NCI-H2081 treated with DMSO at 0.1 percent for 48 hours (cell line): ENCODE results near the gene KCNA3.
"Not testable (repeated sequence)": the region's sequence is repeated elsewhere in the genome, so short reads cannot be mapped to it uniquely, and the experiment has no call there.

Experiments used
- DNase-seq: peaks from one replicate; lab custom pipeline; 2025; lab: John Stamatoyannopoulos, UW

The KCNA3 gene

DNA sequence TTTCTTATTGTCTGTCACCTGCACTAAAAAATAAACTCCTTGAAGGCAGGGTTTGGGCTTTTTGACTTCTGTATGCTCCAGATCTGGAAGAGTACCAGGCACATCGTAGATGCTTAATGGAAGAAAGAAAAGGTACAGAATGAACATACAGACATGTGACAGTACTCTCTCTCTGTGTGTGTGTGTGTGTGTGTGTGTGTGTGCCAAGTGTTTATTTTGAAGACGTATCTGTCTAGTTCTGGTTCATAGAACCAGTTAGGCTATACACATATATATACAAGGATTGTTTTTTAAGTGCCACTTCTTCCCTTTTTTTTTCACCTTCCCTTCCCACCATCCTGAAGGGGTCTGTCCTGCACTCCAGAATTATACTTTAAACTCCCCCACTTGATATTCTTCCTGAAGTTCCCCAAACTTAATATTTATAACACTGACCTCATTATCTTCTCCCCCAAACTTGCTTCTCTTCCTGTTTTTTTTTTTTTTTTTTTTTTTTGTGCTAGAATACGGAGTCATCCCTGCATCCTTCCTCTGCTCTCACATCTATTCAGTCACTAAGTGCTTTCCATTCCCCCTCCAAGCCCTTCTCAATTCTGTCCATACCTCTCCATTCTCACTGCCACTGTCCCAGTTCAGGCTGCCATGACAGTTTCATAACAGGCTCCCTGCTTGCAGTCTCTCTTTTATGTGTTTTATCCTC is 5.4 kb upstream of the KCNA3 start:
- DNase-seq: no peak

GRCh38 chr1:110677526-110677925 is 2.8 kb upstream of the KCNA3 start:
- DNase-seq: no peak

DNA sequence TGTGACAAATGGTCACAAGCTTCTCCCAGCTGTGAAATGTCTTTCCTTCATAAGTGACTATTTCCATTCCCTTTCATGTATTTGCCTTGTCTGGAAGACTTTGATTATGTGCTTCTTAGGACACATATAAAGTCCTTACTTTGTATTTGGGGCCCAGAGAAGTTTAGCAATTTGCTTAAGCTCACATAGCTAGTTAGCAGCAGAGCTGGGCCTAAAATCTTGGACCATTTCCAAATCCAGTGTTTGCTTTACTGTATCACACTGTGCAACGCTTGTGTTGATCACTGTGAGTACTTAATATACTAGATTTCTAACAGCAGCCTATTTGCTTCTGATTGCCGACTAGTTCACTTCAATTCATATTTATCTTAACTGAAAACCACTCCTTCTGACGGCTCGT is 2.2 kb upstream of the KCNA3 start:
- peak; percentile 38 for DNase-seq

DNA sequence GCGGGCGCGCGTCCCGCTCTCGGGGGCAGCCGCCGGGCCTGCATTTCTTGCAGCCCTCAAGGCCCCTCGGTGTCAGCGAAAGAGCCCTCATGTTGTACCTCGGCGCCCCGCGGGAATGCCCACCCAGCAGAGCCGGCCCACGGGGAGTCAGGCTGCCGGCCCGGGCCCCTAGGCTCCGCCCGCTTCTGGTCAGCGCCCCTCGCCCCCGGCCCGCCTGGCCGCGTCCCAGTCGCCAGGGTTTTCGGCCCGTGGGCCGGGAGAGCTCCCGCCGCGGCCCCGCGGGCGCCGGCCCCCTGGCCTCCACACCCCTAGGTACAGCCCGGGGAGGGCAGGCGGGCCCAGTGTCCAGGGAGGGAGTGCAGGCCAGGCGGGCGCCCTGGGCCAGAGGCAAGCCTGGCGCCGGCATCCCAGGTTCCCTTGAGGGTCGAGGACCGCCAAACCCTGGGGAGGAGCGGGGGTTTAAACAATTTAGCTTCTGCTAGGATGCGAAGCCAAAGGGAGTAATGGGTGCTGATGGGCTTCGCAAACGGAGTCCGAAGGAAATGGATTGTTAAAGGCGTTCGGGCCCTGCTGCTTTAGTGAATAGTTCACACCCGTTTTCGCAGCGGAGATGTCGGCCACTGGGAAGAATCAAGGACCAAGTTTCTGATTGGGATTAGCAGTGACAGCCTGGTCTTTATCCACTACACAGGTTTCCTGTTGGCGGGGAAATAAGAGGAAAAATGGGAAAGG is 486 bp upstream of the KCNA3 start:
- DNase-seq: no peak

DNA sequence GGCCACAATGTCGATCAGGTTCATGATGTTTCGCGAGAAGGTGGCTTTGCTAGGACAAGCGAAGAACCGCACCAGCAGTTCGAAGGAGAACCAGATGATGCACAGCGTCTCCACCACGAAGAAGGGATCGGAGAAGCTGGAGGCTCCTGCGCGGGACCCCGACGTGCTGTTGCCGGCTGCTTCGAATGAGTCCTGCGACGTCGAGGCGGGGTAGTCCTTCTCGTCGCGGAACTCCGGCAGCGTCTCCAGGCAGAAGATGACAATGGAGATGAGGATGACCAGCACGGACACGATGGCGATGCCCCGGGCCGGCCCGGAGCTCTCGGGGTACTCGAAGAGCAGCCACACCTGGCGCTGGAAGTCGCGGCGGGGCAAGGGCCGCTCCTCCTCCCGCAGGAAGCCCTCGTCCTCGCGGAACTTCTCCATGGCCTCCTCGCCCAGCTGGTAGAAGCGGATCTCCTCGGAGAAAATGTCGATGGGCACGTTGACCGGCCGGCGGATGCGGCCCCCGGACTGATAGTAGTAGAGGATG is 869 bp downstream of the KCNA3 start:
- DNase-seq: no peak

GRCh38 chr1:110673197-110673701 is 1.5 kb downstream of the KCNA3 start:
- DNase-seq: no peak

DNA sequence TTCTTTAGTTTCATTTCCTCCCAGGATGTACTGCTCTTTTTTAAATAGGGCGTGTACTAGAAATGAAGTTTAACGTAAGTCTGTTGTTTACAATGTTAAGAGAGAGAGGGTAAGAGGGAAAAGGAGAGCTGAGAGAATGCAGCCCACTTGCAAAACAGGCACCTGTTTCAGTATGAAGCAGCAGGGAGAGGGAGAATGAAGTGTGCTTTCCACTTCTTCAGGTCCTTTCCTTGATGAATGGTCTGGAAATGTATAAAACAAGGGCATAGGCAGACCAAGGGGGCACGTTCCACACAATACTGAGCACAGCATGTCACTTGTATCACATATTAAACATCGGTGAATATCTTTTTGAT is 2.0 kb downstream of the KCNA3 start:
- no peak for DNase-seq

- no peak for DNase-seq
Observed at GRCh38 chr1:110672001-110672752, 2.6 kb downstream of the KCNA3 start.

- DNase-seq: no peak
Observed at GRCh38 chr1:110671361-110671760, 3.4 kb downstream of the KCNA3 start.

GRCh38 chr1:110668549-110668948 is 6.2 kb downstream of the KCNA3 start:
- DNase-seq: no peak

DNA sequence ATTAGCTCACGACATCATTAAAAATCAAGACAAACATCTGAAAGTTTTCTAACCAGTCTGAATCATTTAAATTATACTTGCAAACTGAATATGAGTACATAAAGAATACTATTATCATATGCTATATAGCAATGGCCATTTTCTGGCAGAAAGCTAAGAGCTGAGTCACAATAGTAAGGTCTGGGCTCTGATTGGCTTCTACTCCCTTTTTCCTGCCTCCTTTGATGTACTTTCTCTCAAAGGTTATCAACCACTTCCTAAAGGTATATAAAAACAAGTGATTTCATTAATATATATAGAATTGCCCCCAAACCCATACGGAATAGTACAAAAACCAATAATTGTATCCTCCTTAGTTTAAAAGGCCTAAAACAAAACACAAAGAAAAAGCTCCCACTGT is 7.0 kb downstream of the KCNA3 start:
- DNase-seq: no peak

DNA sequence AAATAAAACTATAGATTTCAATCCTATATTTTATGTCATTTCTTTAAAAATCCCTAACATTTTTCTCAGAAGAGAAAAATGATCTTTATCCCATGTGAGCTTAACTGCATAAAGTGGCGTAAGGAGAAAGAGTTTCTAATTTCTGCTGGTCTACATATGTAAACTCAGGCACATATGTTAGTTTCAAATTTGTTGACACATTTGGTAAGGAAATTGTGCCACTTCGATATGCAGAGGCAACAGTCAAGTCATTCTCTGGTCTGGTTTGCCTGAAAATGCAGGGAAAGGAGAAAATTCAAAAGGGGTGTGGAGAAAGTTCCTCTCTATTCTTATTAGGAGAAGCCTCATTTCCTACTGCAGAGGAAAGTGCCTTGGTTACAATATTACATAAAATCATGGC is 11.5 kb downstream of the KCNA3 start:
- no peak for DNase-seq

- not testable (repeated sequence) for DNase-seq
Observed at GRCh38 chr1:110659559-110659958, 15.2 kb downstream of the KCNA3 start.

- no peak for DNase-seq
Observed at GRCh38 chr1:110657351-110657750, 17.4 kb downstream of the KCNA3 start.

- DNase-seq: no peak
Observed at GRCh38 chr1:110650609-110651008, 24.1 kb downstream of the KCNA3 start.

DNA sequence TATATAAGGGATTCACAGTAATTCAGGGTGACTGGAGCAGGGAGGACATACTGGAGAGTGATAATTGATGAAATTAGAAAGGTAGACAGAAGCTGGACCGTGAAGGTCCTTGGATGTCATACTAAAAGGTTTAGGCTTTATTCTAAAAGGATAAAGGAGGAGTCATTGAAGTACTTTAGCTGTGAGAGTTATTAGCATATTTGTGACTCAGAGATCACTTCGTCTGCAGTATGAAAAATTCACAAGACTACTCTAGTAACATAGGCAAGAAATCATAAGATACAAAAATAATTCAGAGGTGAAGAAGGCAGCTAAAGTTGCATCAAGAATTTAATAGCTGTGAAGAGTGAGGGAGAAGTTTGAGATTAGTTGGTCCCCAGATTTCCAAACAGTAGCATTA is 26.3 kb downstream of the KCNA3 start:
- DNase-seq: no peak

GRCh38 chr1:110647254-110647891 is 27.4 kb downstream of the KCNA3 start:
- DNase-seq: no peak

- no peak for DNase-seq
Observed at GRCh38 chr1:110645821-110646735, 28.7 kb downstream of the KCNA3 start.

- DNase-seq: no peak
Observed at GRCh38 chr1:110645211-110645610, 29.5 kb downstream of the KCNA3 start.

- DNase-seq: no peak
Observed at GRCh38 chr1:110643879-110644472, 30.8 kb downstream of the KCNA3 start.
